IMR-90 (cell line): ENCODE data around the gene TMEM92. TPM values are rescaled to one million over a fixed set of nuclear protein-coding genes. Genes with fewer than 3 reads are reported as not detected.

Experiments used
- ATAC-seq: fragments of 200-7000 bp; cut with Tn5 transposase; 2 replicates; pipeline ENCODE4 v1.9.1; 2020; ENCODE audit warnings: low read depth, mild to moderate bottlenecking, moderate library complexity
- BruUV-seq: library from RNA; stranded (reverse); fragments of 400-500 nt; replicated peaks from 2 replicates; lab custom pipeline; 2021; lab: Mats Ljungman, UMichigan
- CTCF ChIA-PET: fragments of 300-600 bp; formaldehyde crosslinking; extraction: SDS; loops from one replicate; lab custom pipeline; 2021; ENCODE audit warnings: antibody characterized with exemption; lab: Yijun Ruan, JAX
- POLR2A ChIA-PET: fragments of 300-600 bp; sonication (Branson Sonifier 250); formaldehyde crosslinking; loops from one replicate; lab custom pipeline; 2022; ENCODE audit warnings: antibody characterized with exemption; ENCODE audit not compliant: unreplicated experiment; lab: Charles Lee
- DNase-seq: peaks from one replicate; pipeline ENCODE4 v3.0.0; 2013
- H2AFZ ChIP-seq: replicated peaks from 2 replicates; pipeline ENCODE3; 2013; ENCODE audit warnings: low read length, mild to moderate bottlenecking; ENCODE audit not compliant: poor library complexity
- H2AK5ac ChIP-seq: 2 replicates; pipeline ENCODE4 v1.6.1; 2013; ENCODE audit warnings: low read depth, low read length, inconsistent platforms
- H2AK9ac ChIP-seq: replicated peaks from 2 replicates; pipeline ENCODE3; 2013; ENCODE audit warnings: mild to moderate bottlenecking, low read depth, low read length, moderate library complexity; ENCODE audit not compliant: poor library complexity
- H2BK120ac ChIP-seq: 2 replicates; pipeline ENCODE4 v1.6.1; 2013; ENCODE audit warnings: low read depth, low read length, inconsistent platforms
- H2BK15ac ChIP-seq: 3 replicates; pipeline ENCODE4 v1.6.1; 2013; ENCODE audit warnings: low read depth, low read length, inconsistent platforms
- H2BK20ac ChIP-seq: 2 replicates; pipeline ENCODE4 v1.6.1; 2013; ENCODE audit warnings: low read depth, mild to moderate bottlenecking, inconsistent platforms, low read length, moderate library complexity
- H2BK5ac ChIP-seq: 2 replicates; pipeline ENCODE4 v1.6.1; 2013; ENCODE audit warnings: mild to moderate bottlenecking, low read depth, low read length, inconsistent platforms; ENCODE audit not compliant: poor library complexity, severe bottlenecking
- H3K14ac ChIP-seq: replicated peaks from 2 replicates; pipeline ENCODE4 v1.6.1; 2013; ENCODE audit warnings: low read depth, low read length, inconsistent platforms
- H3K18ac ChIP-seq: 2 replicates; pipeline ENCODE4 v1.6.1; 2013; ENCODE audit warnings: low read depth, low read length, control low read depth
- H3K23ac ChIP-seq: 2 replicates; pipeline ENCODE4 v1.6.1; 2013; ENCODE audit warnings: low read depth, low read length, inconsistent platforms
- H3K27ac ChIP-seq: 2 replicates; pipeline ENCODE4 v1.5.1; 2013; ENCODE audit warnings: mild to moderate bottlenecking, control low read depth, low read length; ENCODE audit not compliant: insufficient read depth
- H3K27me3 ChIP-seq: 2 replicates; pipeline ENCODE4 v1.6.1; 2013; ENCODE audit warnings: low read length; ENCODE audit not compliant: control insufficient read depth, insufficient read depth
- H3K36me3 ChIP-seq: 2 replicates; pipeline ENCODE4 v1.6.1; 2013; ENCODE audit warnings: low read length, mixed read lengths; ENCODE audit not compliant: control insufficient read depth, insufficient read depth
- H3K4ac ChIP-seq: 2 replicates; pipeline ENCODE4 v1.6.1; 2013; ENCODE audit warnings: low read depth, low read length, inconsistent platforms
- H3K4me1 ChIP-seq: 2 replicates; pipeline ENCODE4 v1.6.1; 2013; ENCODE audit warnings: low read length, mixed read lengths; ENCODE audit not compliant: control insufficient read depth, insufficient read depth
- H3K4me2 ChIP-seq: 2 replicates; pipeline ENCODE4 v1.6.1; 2013; ENCODE audit warnings: low read depth, mild to moderate bottlenecking, control low read depth, low read length, moderate library complexity
- H3K4me3 ChIP-seq: 2 replicates; pipeline ENCODE4 v1.5.1; 2013; ENCODE audit warnings: low read depth, mild to moderate bottlenecking, control low read depth, low read length, moderate library complexity; ENCODE audit not compliant: insufficient read depth
- H3K56ac ChIP-seq: 2 replicates; pipeline ENCODE4 v1.6.1; 2013; ENCODE audit warnings: low read length, inconsistent platforms; ENCODE audit not compliant: insufficient read depth; ENCODE audit errors: extremely low read depth
- H3K79me1 ChIP-seq, 2 experiments: 2 replicates each; pipeline ENCODE4 v1.6.1; 2013; ENCODE audit warnings: low read length in 2 of 2, inconsistent platforms in 1 of 2, low read depth in 1 of 2
- H3K9ac ChIP-seq: 2 replicates; pipeline ENCODE4 v1.6.1; 2013; ENCODE audit warnings: low read depth, low read length, control low read depth
- H3K9me1 ChIP-seq: 2 replicates; pipeline ENCODE4 v1.6.1; 2013; ENCODE audit warnings: low read length, inconsistent platforms; ENCODE audit not compliant: insufficient read depth
- H3K9me3 ChIP-seq: 2 replicates; pipeline ENCODE4 v1.6.1; 2013; ENCODE audit warnings: low read length; ENCODE audit not compliant: control insufficient read depth, insufficient read depth
- H4K20me1 ChIP-seq: 2 replicates; pipeline ENCODE4 v1.6.1; 2013; ENCODE audit warnings: low read length, inconsistent platforms; ENCODE audit not compliant: insufficient read depth
- H4K5ac ChIP-seq: 2 replicates; pipeline ENCODE4 v1.6.1; 2013; ENCODE audit warnings: mild to moderate bottlenecking, low read depth, low read length, control low read depth
- H4K8ac ChIP-seq, 2 experiments: 2 replicates each; pipeline ENCODE4 v1.6.1; 2013; ENCODE audit warnings: low read depth in 2 of 2, low read length in 2 of 2, control low read depth in 1 of 2, inconsistent platforms in 1 of 2
- H4K91ac ChIP-seq: 2 replicates; pipeline ENCODE4 v1.6.1; 2013; ENCODE audit warnings: low read depth, low read length, inconsistent platforms; ENCODE audit not compliant: insufficient read depth
- RCOR1 ChIP-seq: IDR thresholded peaks from 2 replicates; pipeline ENCODE4 v1.6.1; 2012; ENCODE audit warnings: mild to moderate bottlenecking, low read length, improper control_type of control experiment; ENCODE audit not compliant: insufficient replicate concordance
- SMC3 ChIP-seq: fragments of 150-350 bp; IDR thresholded peaks from 2 replicates; pipeline ENCODE4 v1.6.1; 2016; ENCODE audit warnings: low read depth, mild to moderate bottlenecking, antibody characterized with exemption, low read length, moderate library complexity
- WGBS, 2 experiments: methylation state at CpG; one replicate each; pipeline versions ENCODE4 v1.1.5 to v1.1.7; 2013; ENCODE audit warnings: missing lambda C conversion rate in 2 of 2; ENCODE audit not compliant: insufficient read length in 1 of 2; ENCODE audit errors: extremely low coverage in 2 of 2; 5-methylcytosine and 5-hydroxymethylcytosine counted together
- dilution Hi-C: fragments of 300-500 bp; cut with HindIII; formaldehyde crosslinking; loops from one replicate; pipeline ENCODE4 v1.14.3; 2018; ENCODE audit warnings: low sequenced_read_pairs; ENCODE audit not compliant: unreplicated experiment
- in situ Hi-C: fragments of 300-500 bp; cut with MboI; formaldehyde crosslinking; loops from 3 replicates; pipeline ENCODE4 v1.14.3; 2019; ENCODE audit warnings: low sequenced_read_pairs, inconsistent platforms, mixed read lengths
- intact Hi-C: fragments of 100-400 bp; cut with micrococcal nuclease; formaldehyde crosslinking; loops from 2 replicates; pipeline ENCODE4 v1.10.0; 2022
- polyA plus RNA-seq, 3 experiments: library from polyadenylated mRNA; depleted of rRNA; stranded (reverse); fragments of >200 nt; gene quantifications; 2 replicates each; pipeline ENCODE4 v1.2.3, GENCODE V29; 2012; ENCODE audit warnings: low replicate concordance in 1 of 3
- total RNA-seq: library from RNA; depleted of rRNA; stranded (reverse); fragments of >200 nt; gene quantifications from 2 replicates; pipeline ENCODE4 v1.2.3, GENCODE V29; 2012

Gene TMEM92
- total and polyA plus RNA-seq, 2 of the 4 experiments (the other 2 are of a cell fraction) = 0.18 to 1.7 TPM

DNA sequence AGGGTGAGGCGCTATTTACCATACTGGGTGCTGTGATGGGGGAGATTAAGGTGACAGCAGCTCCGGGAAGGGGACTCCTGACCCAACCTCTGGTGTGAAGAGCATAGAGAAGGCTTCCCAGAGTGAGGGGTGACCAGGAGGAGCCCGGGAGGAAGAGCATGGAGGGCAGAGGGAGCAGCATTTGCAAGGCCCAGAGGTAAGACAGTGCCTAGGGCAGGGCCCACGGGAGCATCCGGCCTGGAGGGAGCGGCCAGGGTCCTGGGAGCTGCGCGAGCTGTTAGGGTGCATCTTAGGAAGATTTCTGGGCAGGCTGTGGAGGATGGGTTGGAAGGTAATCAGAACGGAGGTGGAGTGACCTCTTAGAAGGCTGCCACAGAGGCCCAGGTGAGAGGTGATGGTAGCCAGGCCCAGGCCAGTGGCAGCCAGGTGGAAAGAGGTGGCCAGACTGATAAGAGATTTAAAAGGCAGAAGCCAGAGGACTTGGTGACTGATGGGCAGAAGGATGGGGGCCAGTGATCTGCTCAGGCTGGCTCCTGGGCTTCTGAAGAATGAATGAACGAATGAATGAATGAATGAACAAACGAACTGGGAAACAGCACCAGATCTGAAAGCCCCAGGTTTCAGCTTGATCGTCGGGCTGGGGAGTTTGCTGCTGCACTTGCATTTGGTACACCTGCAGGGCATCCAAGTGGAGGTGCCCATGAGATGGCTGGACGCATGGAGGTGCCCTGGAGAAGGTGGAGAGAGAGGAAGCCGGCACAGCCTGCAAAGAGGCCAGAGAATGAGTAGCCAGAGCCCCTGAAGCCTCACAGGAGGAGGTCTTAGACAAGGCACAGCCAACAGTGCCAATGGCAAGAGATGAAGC lies 13.0 kb upstream of the TMEM92 start:
- no peak overlapping the region for H3K4me2 ChIP-seq
- POLR2A ChIA-PET = no interaction called here
- H3K27me3 ChIP-seq = no peaks in the 10 kb centered on the region
- H2BK120ac ChIP-seq = no peak overlapping the region
- no peak overlapping the region for H3K4me3 ChIP-seq
- ATAC-seq (no peak), DNase-seq (no peak)
- H2BK15ac ChIP-seq = no peak overlapping the region
- peak overlapping the region; percentile 39 for H2AK5ac ChIP-seq
- no TSS peak for BruUV-seq
- CTCF ChIA-PET = no interaction called here
- no peaks in the 10 kb centered on the region for H3K36me3 ChIP-seq
- H3K4ac ChIP-seq = peak overlapping the region; percentile 43
- H4K8ac ChIP-seq = no peak overlapping the region
- no peak overlapping the region for H2AFZ ChIP-seq
- no peak overlapping the region for H3K9ac ChIP-seq
- dilution Hi-C loops = no loop called here
- peaks cover 6 to 25% of the 10 kb centered on the region in 2 experiments for H3K79me1 ChIP-seq
- H3K14ac ChIP-seq = no peak overlapping the region
- no peaks in the 10 kb centered on the region for H4K20me1 ChIP-seq
- intact Hi-C loops = no loop called here
- in situ Hi-C loops = no loop called here
- H3K27ac ChIP-seq = no peak overlapping the region
- 81% methylated on average over 8 of the region's 15 CpGs; no CpG with 5 or more reads in 1 of the 2 experiments for WGBS, 2 experiments
- no peaks in the 10 kb centered on the region for H3K9me3 ChIP-seq
- no peak overlapping the region for H3K23ac ChIP-seq
- H3K56ac ChIP-seq = no peak overlapping the region
- H3K18ac ChIP-seq = no peak overlapping the region; the same call in 1 of the 2 replicates
- TF ChIP-seq RCOR1 (no peak), SMC3 (no peak)
- no peak overlapping the region for H4K91ac ChIP-seq
- no peak overlapping the region for H2AK9ac ChIP-seq
- H3K9me1 ChIP-seq = peaks cover 21% of the 10 kb centered on the region
- no peak overlapping the region for H2BK20ac ChIP-seq
- H4K5ac ChIP-seq = no peak overlapping the region
- peaks cover 31% of the 10 kb centered on the region for H3K4me1 ChIP-seq
- no peak overlapping the region for H2BK5ac ChIP-seq
